KMS-11 (cell line): ENCODE results near the gene DAAM1.

ENCODE experiments used
- H2AFZ ChIP-seq: fragments of 200-600 bp; sonication (generic); 2 replicates; pipeline ENCODE4 v1.6.1; 2016; ENCODE audit warnings: antibody characterized with exemption, mixed run types, low read depth
- H3K27ac ChIP-seq: fragments of 200-600 bp; sonication (generic); 2 replicates; pipeline ENCODE4 v1.6.1; 2016; ENCODE audit warnings: mild to moderate bottlenecking, mixed run types
- H3K27me3 ChIP-seq: fragments of 200-600 bp; sonication (generic); 2 replicates; pipeline ENCODE4 v1.6.1; 2017; ENCODE audit warnings: mild to moderate bottlenecking, low read depth, mixed run types, moderate library complexity; ENCODE audit not compliant: insufficient read depth
- H3K36me3 ChIP-seq: fragments of 200-600 bp; sonication (generic); 2 replicates; pipeline ENCODE4 v1.6.1; 2017; ENCODE audit warnings: mild to moderate bottlenecking, mixed run types; ENCODE audit not compliant: insufficient read depth
- H3K4me1 ChIP-seq: fragments of 200-600 bp; sonication (generic); 2 replicates; pipeline ENCODE4 v1.6.1; 2016; ENCODE audit warnings: mild to moderate bottlenecking, low read depth, mixed run types; ENCODE audit not compliant: poor library complexity, severe bottlenecking
- H3K4me2 ChIP-seq: fragments of 200-600 bp; sonication (generic); 2 replicates; pipeline ENCODE4 v1.7.0; 2016; ENCODE audit warnings: mild to moderate bottlenecking, mixed run types
- H3K4me3 ChIP-seq: fragments of 200-600 bp; sonication (generic); IDR thresholded peaks from 2 replicates; pipeline ENCODE4 v1.6.1; 2017; ENCODE audit warnings: low read depth, low read length, mixed read lengths; ENCODE audit not compliant: insufficient read depth
- H3K79me2 ChIP-seq: fragments of 200-600 bp; sonication (generic); 2 replicates; pipeline ENCODE4 v1.6.1; 2016; ENCODE audit warnings: low read depth, mixed run types; ENCODE audit not compliant: insufficient read depth
- H3K9ac ChIP-seq: fragments of 200-600 bp; sonication (generic); 2 replicates; pipeline ENCODE4 v1.6.1; 2016; ENCODE audit warnings: mild to moderate bottlenecking, mixed run types
- H4K20me1 ChIP-seq: fragments of 200-600 bp; sonication (generic); 2 replicates; pipeline ENCODE4 v1.6.1; 2016; ENCODE audit warnings: mild to moderate bottlenecking, mixed run types; ENCODE audit not compliant: insufficient read depth
- TF ChIP-seq, protein P1 (sequence below): fragments of 200-600 bp; sonication (generic); conservative IDR thresholded peaks from 2 replicates; pipeline ENCODE4 v1.6.1; 2017; ENCODE audit warnings: low read depth, mild to moderate bottlenecking, antibody characterized with exemption, low read length, moderate library complexity, mixed read lengths

Gene DAAM1

DNA sequence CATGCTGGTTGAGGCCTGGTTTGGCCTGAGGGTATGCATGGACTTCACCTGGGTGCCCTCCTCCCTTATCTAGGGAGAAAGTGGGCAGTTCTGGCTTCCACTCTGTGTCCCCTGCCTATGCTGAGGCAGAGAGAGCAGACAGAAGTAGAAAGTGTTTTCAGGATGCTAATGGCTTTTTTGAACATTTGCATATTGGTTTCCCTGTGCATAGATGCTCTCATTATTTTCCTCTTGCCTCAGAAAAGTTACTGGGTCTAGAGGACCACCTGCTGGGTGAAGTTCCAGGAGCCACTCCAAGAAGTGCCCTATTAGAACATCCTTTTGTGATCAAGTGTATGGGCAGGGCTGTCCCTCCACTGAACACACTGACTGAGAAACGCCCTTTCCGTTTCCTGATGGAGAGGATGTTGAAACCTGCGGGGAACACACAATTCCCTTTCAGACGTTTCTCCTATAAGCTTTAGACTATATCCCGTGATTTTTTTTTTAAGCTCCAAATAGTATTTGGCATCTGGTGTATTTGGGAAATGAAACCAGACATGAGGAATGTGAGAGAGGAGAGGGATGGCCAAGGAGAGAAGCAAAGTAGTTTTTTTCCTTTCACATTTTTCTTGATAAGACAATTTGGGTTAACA, 66.6 kb downstream of the DAAM1 start:
- Histone ChIP-seq H3K4me1 (peaks cover 4% of the 10 kb centered on the region), H4K20me1 (no peaks in the 10 kb centered on the region), H3K27me3 (no peaks in the 10 kb centered on the region), H3K4me3 (no peak overlapping the region), H3K27ac (no peak overlapping the region), H3K79me2 (no peaks in the 10 kb centered on the region), H2AFZ (no peak overlapping the region), H3K36me3 (no peaks in the 10 kb centered on the region), H3K9ac (no peak overlapping the region), H3K4me2 (no peak overlapping the region)
- TF ChIP-seq, protein P1, sequence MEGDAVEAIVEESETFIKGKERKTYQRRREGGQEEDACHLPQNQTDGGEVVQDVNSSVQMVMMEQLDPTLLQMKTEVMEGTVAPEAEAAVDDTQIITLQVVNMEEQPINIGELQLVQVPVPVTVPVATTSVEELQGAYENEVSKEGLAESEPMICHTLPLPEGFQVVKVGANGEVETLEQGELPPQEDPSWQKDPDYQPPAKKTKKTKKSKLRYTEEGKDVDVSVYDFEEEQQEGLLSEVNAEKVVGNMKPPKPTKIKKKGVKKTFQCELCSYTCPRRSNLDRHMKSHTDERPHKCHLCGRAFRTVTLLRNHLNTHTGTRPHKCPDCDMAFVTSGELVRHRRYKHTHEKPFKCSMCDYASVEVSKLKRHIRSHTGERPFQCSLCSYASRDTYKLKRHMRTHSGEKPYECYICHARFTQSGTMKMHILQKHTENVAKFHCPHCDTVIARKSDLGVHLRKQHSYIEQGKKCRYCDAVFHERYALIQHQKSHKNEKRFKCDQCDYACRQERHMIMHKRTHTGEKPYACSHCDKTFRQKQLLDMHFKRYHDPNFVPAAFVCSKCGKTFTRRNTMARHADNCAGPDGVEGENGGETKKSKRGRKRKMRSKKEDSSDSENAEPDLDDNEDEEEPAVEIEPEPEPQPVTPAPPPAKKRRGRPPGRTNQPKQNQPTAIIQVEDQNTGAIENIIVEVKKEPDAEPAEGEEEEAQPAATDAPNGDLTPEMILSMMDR, result no peak

DNA sequence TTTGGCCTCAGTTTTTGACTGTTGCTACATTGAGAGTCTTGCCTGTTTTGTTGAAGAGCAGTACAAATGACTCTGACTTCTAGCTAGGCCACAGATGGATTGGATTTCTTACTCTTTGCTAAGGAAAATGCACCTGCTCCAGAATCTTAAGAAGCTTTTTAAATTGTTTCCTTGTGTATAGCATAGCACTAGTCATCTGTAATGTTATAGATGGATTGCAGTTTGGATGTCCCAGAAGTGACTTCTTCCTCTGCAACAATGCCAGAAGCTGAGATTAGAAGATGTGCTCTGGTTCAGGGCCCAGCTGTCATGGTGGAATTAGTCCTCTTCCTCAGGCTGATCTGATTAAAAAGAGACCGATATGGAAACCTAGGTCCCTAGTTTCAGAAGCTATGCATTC, 67.9 kb downstream of the DAAM1 start:
- Histone ChIP-seq H3K36me3 (no peaks in the 10 kb centered on the region), H3K27ac (no peak overlapping the region), H3K4me3 (no peak overlapping the region), H2AFZ (no peak overlapping the region), H3K4me1 (peaks cover 4% of the 10 kb centered on the region), H3K9ac (no peak overlapping the region), H3K27me3 (no peaks in the 10 kb centered on the region), H3K79me2 (no peaks in the 10 kb centered on the region), H3K4me2 (no peak overlapping the region), H4K20me1 (no peaks in the 10 kb centered on the region)
- TF ChIP-seq, protein P1, result no peak

DNA sequence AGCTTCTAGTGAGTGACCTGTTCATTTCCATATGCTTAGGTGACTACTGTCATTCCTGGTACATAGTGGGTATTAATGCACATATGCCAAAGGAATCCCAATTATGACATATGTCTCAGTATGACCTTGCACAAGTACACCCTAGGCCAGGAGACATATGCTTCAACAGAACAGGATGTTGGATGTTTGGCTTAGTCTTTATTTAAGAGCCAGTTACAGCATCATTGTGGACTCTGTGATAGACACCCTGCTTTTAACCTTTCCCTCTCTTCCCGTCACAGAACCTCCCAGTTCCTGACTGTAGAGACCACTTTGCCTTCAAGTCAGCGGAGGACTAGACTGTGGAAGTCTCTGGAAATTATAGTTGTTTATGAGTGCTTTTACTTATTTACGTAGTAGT, 72.9 kb downstream of the DAAM1 start:
- Histone ChIP-seq H3K79me2 (no peaks in the 10 kb centered on the region), H3K4me3 (no peak overlapping the region), H3K9ac (no peak overlapping the region), H3K4me2 (no peak overlapping the region), H3K27me3 (no peaks in the 10 kb centered on the region), H3K4me1 (no peaks in the 10 kb centered on the region), H3K36me3 (no peaks in the 10 kb centered on the region), H3K27ac (no peak overlapping the region), H4K20me1 (no peaks in the 10 kb centered on the region), H2AFZ (no peak overlapping the region)
- TF ChIP-seq, protein P1, result no peak

DNA sequence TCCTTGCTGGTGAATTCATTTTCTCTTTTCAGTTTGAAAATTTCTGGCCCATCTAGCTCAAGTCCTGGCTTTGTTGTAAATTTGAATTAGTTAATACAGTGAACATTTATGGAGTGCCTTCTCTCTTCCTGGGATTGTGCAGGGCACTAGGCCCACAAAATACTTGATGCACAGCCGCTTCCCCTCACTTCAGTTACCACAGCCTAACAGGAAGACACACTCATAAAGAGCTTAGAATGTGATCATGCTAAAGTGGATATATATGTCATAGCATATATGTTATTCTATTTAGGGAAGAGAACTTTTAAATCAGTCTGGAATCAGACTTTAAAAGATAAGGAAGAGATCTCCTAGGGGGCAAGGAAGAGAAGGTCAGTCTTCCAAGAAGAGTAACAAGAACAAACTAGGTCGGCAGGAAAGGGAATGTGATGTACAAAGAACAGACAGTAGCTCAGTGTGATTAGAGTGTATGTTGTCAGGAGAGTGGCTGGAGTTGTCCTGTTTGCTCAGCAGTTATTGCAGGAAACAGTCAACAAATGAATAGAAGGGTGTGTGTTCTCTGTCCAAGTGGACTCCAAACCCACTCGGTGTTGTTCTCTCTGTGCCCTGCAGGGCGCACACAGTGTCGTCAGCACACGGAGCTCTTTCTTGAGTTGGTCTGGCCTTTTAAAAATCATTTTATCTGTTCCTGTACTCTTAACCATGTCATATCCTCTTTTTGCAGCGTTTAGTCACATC, 74.4 kb downstream of the DAAM1 start:
- TF ChIP-seq, protein P1, result no peak
- H4K20me1 ChIP-seq, result no peaks in the 10 kb centered on the region
- H3K27ac ChIP-seq, result no peak overlapping the region
- H3K4me3 ChIP-seq, result no peak overlapping the region
- H2AFZ ChIP-seq, result no peak overlapping the region
- H3K4me2 ChIP-seq, result no peak overlapping the region
- no peaks in the 10 kb centered on the region for H3K4me1 ChIP-seq
- no peaks in the 10 kb centered on the region for H3K27me3 ChIP-seq
- H3K79me2 ChIP-seq, result no peaks in the 10 kb centered on the region
- no peaks in the 10 kb centered on the region for H3K36me3 ChIP-seq
- H3K9ac ChIP-seq, result no peak overlapping the region
